ENCODE measurements around the gene MECR.

- no peak for TF ChIP-seq CTCF (IDR thresholded peaks at IDR 0.05)
- TF ChIP-seq POLR2A (IDR thresholded peaks at IDR 0.05) = no peak
Observed at GRCh38 chr1:29179641-29180184, 51.0 kb downstream of the MECR start.
